Thoracic aorta (tissue), 2 donors: ENCODE data around the gene VWA5B1. TPM values are rescaled to one million over a fixed set of nuclear protein-coding genes. Genes with fewer than 3 reads are reported as not detected.

ENCODE experiments used
- ATAC-seq: fragments of 150-250 bp; one replicate; pipeline ENCODE4 v1.8.0; 2017; ENCODE audit warnings: low read depth; ENCODE audit not compliant: insufficient number of reproducible peaks, low FRiP score
- DNase-seq: peaks from one replicate; pipeline ENCODE4 v3.0.0-alpha.2; 2020; ENCODE audit warnings: low spot score
- H3K27ac ChIP-seq, 2 donors: fragments of 200-600 bp; sonication (generic); 1 replicate in 1 of 2; 2 replicates in 1 of 2; pipeline ENCODE4 v1.5.1; 2016; ENCODE audit warnings: mild to moderate bottlenecking in 2 of 2, moderate library complexity in 2 of 2
- H3K27me3 ChIP-seq: fragments of 200-600 bp; sonication (generic); replicated peaks from 2 replicates; pipeline ENCODE4 v1.6.0; 2016; ENCODE audit warnings: mild to moderate bottlenecking; ENCODE audit not compliant: insufficient read depth
- H3K36me3 ChIP-seq: fragments of 200-600 bp; sonication (generic); one replicate; pipeline ENCODE4 v1.5.1; 2016
- H3K4me1 ChIP-seq, 2 donors: fragments of 200-600 bp; sonication (generic); 1 replicate in 1 of 2; 2 replicates in 1 of 2; pipeline versions ENCODE4 v1.5.1 to v1.6.0; 2016; ENCODE audit warnings: low read depth in 2 of 2, mild to moderate bottlenecking in 1 of 2; ENCODE audit not compliant: control insufficient read depth in 1 of 2
- H3K4me3 ChIP-seq: fragments of 200-600 bp; sonication (generic); 2 replicates; pipeline ENCODE4 v1.5.1; 2016; ENCODE audit warnings: mild to moderate bottlenecking
- H3K9me3 ChIP-seq: fragments of 200-600 bp; sonication (generic); 2 replicates; pipeline ENCODE4 v1.5.1; 2016
- CTCF ChIP-seq: fragments of 200-600 bp; sonication (generic); IDR thresholded peaks from one replicate; pipeline ENCODE4 v1.5.1; 2019; ENCODE audit warnings: antibody characterized with exemption
- total RNA-seq, 2 donors: library from RNA; depleted of rRNA; stranded (reverse); fragments of >200 nt; gene quantifications; one replicate each; pipeline versions ENCODE4 v1.1.0 to v1.2.3, GENCODE V29; 2016

Gene VWA5B1
- total RNA-seq, 2 donors from 2014 or later: not detected

DNA sequence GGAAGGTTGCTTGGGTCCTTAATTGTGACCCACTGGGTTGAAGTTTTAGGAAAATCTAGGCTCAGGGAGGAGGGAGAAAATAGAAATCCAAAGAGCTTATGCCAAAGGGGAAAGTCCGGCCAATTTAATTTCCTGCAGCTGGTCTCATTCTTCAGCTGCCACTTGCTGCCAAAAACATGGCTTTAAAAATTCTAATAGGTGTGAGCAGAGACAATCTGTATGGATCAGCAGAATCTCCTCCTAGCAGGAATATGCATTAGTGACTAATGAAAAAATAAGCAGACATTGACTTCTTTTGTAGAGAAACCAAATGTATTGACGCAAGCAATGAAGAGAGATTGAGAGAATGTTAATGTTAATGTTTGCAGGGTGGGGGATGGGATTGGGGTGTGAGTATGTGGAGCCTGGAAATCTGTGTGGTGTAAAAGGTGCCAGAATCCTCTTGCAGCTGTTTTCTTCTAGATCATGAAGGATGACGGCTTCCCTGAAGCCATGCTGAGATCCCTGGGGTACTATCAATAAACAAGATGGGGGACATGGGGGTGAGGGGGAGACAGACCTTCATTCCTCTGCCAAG, 35.3 kb downstream of the VWA5B1 start:
- Histone ChIP-seq H3K36me3 (no peaks in the 10 kb centered on the region), H3K4me1 (peaks cover 0 to 16% of the 10 kb centered on the region in 2 donors), H3K27ac (no peak overlapping the region), H3K9me3 (no peaks in the 10 kb centered on the region), H3K27me3 (no peaks in the 10 kb centered on the region), H3K4me3 (no peak overlapping the region)
- ATAC-seq: no peak
- no peak for DNase-seq
- no peak for TF ChIP-seq CTCF

DNA sequence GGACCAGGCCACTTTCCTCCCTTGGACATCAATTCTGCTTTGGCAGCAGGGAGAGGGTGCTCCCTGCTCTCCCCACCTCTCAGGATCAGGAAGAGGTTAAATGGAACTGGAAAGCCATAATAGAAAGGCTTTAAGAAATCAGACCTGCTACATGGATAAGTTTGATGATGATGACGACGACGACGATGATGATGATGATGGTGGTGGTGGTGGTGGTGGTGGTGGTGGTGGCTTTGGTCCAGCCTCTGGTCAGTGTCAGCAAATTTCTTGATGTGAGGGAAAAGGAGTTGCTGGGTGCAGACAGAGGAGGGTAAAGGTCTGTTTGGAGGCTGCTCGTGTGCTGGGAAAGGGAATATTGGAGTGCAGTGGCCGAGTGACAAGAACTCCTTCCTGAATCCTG, 36.8 kb downstream of the VWA5B1 start:
- H3K27ac ChIP-seq: no peak overlapping the region
- no peak for TF ChIP-seq CTCF
- no peaks in the 10 kb centered on the region for H3K9me3 ChIP-seq
- DNase-seq: no peak
- peaks cover 0 to 16% of the 10 kb centered on the region in 2 donors for H3K4me1 ChIP-seq
- H3K27me3 ChIP-seq: no peaks in the 10 kb centered on the region
- no peaks in the 10 kb centered on the region for H3K36me3 ChIP-seq
- no peak overlapping the region for H3K4me3 ChIP-seq
- no peak for ATAC-seq

DNA sequence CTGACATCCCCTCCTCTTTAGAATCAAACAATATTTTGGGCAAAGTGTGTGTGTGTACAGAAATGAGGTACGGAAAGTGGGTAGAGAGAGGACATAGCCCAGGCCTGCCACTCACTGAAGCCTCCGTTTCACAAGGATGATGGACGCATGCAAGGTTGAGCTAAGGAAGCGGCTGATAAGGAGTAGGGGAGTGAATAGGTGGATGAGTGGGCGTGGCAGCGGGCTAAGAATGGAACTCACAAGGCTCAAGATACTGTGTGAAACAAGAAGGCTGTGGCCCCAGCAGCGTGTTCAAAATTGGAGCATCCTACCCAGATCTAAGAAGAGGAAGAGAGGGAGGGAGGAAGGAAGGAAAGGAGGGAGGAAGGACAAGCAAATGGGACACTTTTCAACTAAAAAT, 37.5 kb downstream of the VWA5B1 start:
- no peak overlapping the region for H3K4me3 ChIP-seq
- no peaks in the 10 kb centered on the region for H3K9me3 ChIP-seq
- ATAC-seq (no peak), DNase-seq (no peak)
- TF ChIP-seq CTCF: no peak
- no peak overlapping the region for H3K27ac ChIP-seq
- H3K27me3 ChIP-seq: no peaks in the 10 kb centered on the region
- peaks cover 0 to 16% of the 10 kb centered on the region in 2 donors for H3K4me1 ChIP-seq
- H3K36me3 ChIP-seq: no peaks in the 10 kb centered on the region

DNA sequence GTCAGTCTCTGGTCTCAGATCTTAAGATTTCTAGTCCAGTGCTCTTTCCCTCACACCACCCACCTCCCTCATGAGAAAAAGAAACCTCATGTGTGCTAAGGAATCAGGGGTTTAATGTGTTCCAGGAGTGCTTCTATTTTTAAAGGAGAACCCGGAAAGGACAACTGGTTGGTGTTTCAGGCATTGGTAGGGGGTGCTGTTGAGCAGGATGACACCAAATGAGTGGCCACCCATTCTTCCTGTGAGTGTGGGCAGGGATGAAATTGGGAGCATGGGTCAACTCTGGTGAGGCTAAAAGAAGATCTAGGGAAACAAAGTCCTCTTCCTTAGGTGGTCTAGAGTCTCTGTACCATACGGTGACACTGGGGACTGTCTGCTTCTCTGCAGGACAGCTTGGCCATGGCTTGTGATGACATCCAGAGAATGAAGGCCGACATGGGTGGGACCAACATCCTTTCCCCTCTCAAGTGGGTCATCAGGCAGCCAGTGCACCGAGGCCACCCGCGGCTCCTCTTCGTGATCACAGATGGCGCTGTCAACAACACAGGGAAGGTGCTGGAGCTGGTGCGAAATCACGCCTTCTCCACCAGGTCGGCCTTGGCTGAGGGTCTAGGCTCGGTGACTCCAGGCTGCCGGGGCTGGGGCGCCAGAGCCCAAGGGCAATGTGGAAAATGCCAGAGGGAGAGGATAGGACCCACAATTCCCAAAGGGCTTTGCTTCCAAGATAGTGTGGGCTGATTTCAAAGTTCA, 39.3 kb downstream of the VWA5B1 start:
- H3K27ac ChIP-seq: no peak overlapping the region
- no peak for TF ChIP-seq CTCF
- peaks cover 0 to 12% of the 10 kb centered on the region in 2 donors for H3K4me1 ChIP-seq
- no peaks in the 10 kb centered on the region for H3K9me3 ChIP-seq
- no peaks in the 10 kb centered on the region for H3K36me3 ChIP-seq
- no peak for ATAC-seq
- no peaks in the 10 kb centered on the region for H3K27me3 ChIP-seq
- no peak overlapping the region for H3K4me3 ChIP-seq
- DNase-seq: no peak

DNA sequence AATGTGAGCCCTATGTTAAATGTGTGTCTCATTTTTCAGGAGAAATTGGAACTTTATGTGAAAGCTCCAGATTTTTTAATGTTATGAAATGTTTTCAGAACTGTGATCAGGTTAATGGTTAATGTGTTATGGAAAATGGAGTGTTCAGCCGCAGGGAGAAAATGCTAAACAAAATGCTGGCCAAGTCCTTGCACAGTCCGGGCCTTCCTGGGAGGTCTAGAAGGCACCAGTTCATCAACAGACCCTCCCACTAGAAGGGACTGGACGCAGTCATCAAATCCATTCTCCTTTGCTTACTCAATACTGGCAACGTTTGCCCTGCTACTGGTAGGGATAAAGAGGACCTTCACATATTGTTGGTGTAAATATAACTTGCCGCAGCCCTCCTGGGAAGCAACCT, 43.4 kb downstream of the VWA5B1 start:
- no peak for TF ChIP-seq CTCF
- ATAC-seq: no peak
- DNase-seq: no peak
- Histone ChIP-seq H3K27me3 (no peaks in the 10 kb centered on the region), H3K9me3 (no peaks in the 10 kb centered on the region), H3K27ac (no peak overlapping the region), H3K36me3 (no peaks in the 10 kb centered on the region), H3K4me3 (no peak overlapping the region), H3K4me1 (no peaks in the 10 kb centered on the region)
